Fibroblast of villous mesenchyme (primary cell): ENCODE data around the gene DAGLA. TPM values are rescaled to one million over a fixed set of nuclear protein-coding genes. Genes with fewer than 3 reads are reported as not detected.

Experiments used
- DNase-seq: peaks from one replicate; pipeline ENCODE4 v3.0.0-alpha.2; 2010; ENCODE audit warnings: low read depth
- H3K4me3 ChIP-seq: 2 replicates; pipeline ENCODE4 v1.5.1; 2011; ENCODE audit warnings: low read depth, mild to moderate bottlenecking, low read length
- CTCF ChIP-seq: IDR thresholded peaks from 2 replicates; pipeline ENCODE4 v1.5.1; 2012; ENCODE audit warnings: low read depth, mild to moderate bottlenecking, low read length; ENCODE audit not compliant: insufficient read depth
- total RNA-seq: library from RNA; depleted of rRNA; stranded (reverse); fragments of >200 nt; gene quantifications from 2 replicates; pipeline ENCODE4 v1.2.3, GENCODE V29; 2012

The DAGLA gene
- total RNA-seq, 1 donor: 2.2 TPM

GRCh38 chr11:61761440-61762222 lies 81.4 kb downstream of the DAGLA start:
- no peak for DNase-seq
- TF ChIP-seq CTCF: no peak
- H3K4me3 ChIP-seq: no peak overlapping the region

- H3K4me3 ChIP-seq: no peak overlapping the region
- TF ChIP-seq CTCF: no peak
- DNase-seq: no peak
Measured at GRCh38 chr11:61762223-61762615, 82.0 kb downstream of the DAGLA start.

GRCh38 chr11:61762798-61763197 lies 82.6 kb downstream of the DAGLA start:
- TF ChIP-seq CTCF: no peak
- DNase-seq: peak; percentile 37
- no peak overlapping the region for H3K4me3 ChIP-seq

GRCh38 chr11:61763930-61764605 lies 83.9 kb downstream of the DAGLA start:
- TF ChIP-seq CTCF: no peak
- H3K4me3 ChIP-seq: no peak overlapping the region

GRCh38 chr11:61764606-61765260 lies 84.5 kb downstream of the DAGLA start:
- peak; percentile 83 for DNase-seq
- H3K4me3 ChIP-seq: no peak overlapping the region
- TF ChIP-seq CTCF: peak; percentile 14

More at GRCh38 chr11:61763930-61764605, 83.9 kb downstream of the DAGLA start:
- no peak for DNase-seq

- H3K4me3 ChIP-seq: no peak overlapping the region
- no peak for DNase-seq
- TF ChIP-seq CTCF: no peak
Measured at GRCh38 chr11:61765550-61766253, 85.5 kb downstream of the DAGLA start.
